Measurements from ENCODE around the gene ZNF644.

GRCh38 chr1:90973897-90974798, 47.7 kb downstream of the ZNF644 start:
- TF ChIP-seq, protein P1, sequence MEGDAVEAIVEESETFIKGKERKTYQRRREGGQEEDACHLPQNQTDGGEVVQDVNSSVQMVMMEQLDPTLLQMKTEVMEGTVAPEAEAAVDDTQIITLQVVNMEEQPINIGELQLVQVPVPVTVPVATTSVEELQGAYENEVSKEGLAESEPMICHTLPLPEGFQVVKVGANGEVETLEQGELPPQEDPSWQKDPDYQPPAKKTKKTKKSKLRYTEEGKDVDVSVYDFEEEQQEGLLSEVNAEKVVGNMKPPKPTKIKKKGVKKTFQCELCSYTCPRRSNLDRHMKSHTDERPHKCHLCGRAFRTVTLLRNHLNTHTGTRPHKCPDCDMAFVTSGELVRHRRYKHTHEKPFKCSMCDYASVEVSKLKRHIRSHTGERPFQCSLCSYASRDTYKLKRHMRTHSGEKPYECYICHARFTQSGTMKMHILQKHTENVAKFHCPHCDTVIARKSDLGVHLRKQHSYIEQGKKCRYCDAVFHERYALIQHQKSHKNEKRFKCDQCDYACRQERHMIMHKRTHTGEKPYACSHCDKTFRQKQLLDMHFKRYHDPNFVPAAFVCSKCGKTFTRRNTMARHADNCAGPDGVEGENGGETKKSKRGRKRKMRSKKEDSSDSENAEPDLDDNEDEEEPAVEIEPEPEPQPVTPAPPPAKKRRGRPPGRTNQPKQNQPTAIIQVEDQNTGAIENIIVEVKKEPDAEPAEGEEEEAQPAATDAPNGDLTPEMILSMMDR (IDR thresholded peaks at IDR 0.05), result no peak
- TF ChIP-seq EZH2 (IDR thresholded peaks at IDR 0.05), result no peak

Measured in neural progenitor cell (in vitro differentiated cells).